22Rv1 (cell line): Measurements from ENCODE around the gene ZMPSTE24.

Experiments used
- ZFX ChIP-seq: fragments of 450-650 bp; IDR thresholded peaks from 2 replicates; pipeline ENCODE4 v1.6.1; 2017; ENCODE audit warnings: antibody characterized with exemption, borderline replicate concordance
- TF ChIP-seq, protein P1 (sequence below): fragments of 450-650 bp; IDR thresholded peaks from 2 replicates; pipeline ENCODE4 v1.5.1; 2017; ENCODE audit warnings: mild to moderate bottlenecking

DNA sequence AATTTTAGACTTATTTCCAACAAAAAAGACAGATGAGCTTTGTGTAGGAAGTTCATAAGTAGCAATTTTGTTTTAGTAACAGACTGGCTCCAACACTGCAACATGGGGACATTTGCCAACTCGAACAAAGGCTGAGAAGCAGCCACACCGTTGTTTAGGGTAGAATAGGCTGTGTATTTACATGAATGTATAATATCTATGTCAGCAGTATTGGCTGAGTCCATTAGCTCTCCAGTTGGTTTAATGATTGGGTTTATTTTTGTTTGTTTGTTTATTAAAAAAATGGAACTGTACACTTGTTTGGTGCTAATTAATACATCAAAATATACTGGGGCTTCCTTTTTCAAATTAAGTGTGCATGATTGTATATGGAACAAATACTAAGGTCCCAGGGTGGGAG, 17.6 kb upstream of the ZMPSTE24 start:
- TF ChIP-seq, protein P1, sequence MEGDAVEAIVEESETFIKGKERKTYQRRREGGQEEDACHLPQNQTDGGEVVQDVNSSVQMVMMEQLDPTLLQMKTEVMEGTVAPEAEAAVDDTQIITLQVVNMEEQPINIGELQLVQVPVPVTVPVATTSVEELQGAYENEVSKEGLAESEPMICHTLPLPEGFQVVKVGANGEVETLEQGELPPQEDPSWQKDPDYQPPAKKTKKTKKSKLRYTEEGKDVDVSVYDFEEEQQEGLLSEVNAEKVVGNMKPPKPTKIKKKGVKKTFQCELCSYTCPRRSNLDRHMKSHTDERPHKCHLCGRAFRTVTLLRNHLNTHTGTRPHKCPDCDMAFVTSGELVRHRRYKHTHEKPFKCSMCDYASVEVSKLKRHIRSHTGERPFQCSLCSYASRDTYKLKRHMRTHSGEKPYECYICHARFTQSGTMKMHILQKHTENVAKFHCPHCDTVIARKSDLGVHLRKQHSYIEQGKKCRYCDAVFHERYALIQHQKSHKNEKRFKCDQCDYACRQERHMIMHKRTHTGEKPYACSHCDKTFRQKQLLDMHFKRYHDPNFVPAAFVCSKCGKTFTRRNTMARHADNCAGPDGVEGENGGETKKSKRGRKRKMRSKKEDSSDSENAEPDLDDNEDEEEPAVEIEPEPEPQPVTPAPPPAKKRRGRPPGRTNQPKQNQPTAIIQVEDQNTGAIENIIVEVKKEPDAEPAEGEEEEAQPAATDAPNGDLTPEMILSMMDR = no peak
- TF ChIP-seq ZFX = no peak
